NT2/D1 (cell line): Measurements from ENCODE around the gene RPN1.

Experiments used
- SUZ12 ChIP-seq: IDR thresholded peaks from 2 replicates; pipeline ENCODE4 v1.6.1; 2011; ENCODE audit not compliant: insufficient read length, insufficient read depth; ENCODE audit errors: extremely low read depth
- YY1 ChIP-seq: IDR thresholded peaks from 2 replicates; pipeline ENCODE4 v1.6.1; 2011; ENCODE audit not compliant: insufficient read length, insufficient read depth
- ZNF274 ChIP-seq: IDR thresholded peaks from 2 replicates; pipeline ENCODE4 v1.6.1; 2011; ENCODE audit warnings: mild to moderate bottlenecking, low read depth, low read length

- no peak for TF ChIP-seq YY1
- TF ChIP-seq ZNF274, result no peak
- TF ChIP-seq SUZ12, result no peak
Observed at GRCh38 chr3:128605091-128606046, 45.2 kb downstream of the RPN1 start.
